Measurements from ENCODE around the gene CHIC2.

CHIC2 gene

DNA sequence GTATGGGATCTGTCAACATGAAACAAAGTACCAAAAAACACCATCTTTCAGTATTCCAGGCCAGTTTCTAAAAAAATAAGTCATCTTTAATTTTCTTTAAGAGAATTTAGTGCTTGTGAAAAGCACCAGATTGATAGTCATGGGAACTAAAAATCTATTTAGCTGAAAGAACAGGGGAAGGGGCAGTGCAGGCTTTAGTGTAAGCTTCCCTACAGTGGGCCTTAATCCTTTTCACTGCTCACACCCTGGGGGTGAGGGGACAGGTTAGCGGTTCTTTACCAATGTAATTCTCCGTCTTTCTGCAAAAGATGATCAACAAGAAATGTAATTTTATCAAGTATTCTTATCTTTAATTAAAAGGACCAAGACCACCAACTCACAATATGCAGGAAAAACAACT, 47.1 kb downstream of the CHIC2 start:
- H3K36me3 ChIP-seq (replicated peaks): no peaks in the 10 kb centered on the region
- in situ Hi-C loops (cut with HindIII; ENCODE audit: low pct_ligation_motif_present, low sequenced_read_pairs): no loop called here

GRCh38 chr4:54016504-54016903, 47.9 kb downstream of the CHIC2 start:
- TF ChIP-seq, protein P1, sequence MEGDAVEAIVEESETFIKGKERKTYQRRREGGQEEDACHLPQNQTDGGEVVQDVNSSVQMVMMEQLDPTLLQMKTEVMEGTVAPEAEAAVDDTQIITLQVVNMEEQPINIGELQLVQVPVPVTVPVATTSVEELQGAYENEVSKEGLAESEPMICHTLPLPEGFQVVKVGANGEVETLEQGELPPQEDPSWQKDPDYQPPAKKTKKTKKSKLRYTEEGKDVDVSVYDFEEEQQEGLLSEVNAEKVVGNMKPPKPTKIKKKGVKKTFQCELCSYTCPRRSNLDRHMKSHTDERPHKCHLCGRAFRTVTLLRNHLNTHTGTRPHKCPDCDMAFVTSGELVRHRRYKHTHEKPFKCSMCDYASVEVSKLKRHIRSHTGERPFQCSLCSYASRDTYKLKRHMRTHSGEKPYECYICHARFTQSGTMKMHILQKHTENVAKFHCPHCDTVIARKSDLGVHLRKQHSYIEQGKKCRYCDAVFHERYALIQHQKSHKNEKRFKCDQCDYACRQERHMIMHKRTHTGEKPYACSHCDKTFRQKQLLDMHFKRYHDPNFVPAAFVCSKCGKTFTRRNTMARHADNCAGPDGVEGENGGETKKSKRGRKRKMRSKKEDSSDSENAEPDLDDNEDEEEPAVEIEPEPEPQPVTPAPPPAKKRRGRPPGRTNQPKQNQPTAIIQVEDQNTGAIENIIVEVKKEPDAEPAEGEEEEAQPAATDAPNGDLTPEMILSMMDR (IDR thresholded peaks at IDR 0.05; ENCODE audit: low read depth, low read length, missing control alignments): no peak
- Histone ChIP-seq H3K27ac (no peak overlapping the region), H3K27me3 (replicated peaks) (no peaks in the 10 kb centered on the region), H3K4me3 (ENCODE audit: low read depth, low read length) (no peak overlapping the region), H3K36me3 (replicated peaks) (no peaks in the 10 kb centered on the region)
- in situ Hi-C loops (cut with HindIII; ENCODE audit: low pct_ligation_motif_present, low sequenced_read_pairs): no loop called here
- DNase-seq: no peak

More for the DNA sequence above, 47.1 kb downstream of the CHIC2 start:
- no peak for DNase-seq
- TF ChIP-seq, protein P1 (IDR thresholded peaks at IDR 0.05; ENCODE audit: low read depth, low read length, missing control alignments): no peak
- no peaks in the 10 kb centered on the region for H3K27me3 ChIP-seq (replicated peaks)
- H3K27ac ChIP-seq: no peak overlapping the region
- H3K4me3 ChIP-seq (ENCODE audit: low read depth, low read length): no peak overlapping the region

GRCh38 chr4:54015423-54016030, 48.9 kb downstream of the CHIC2 start:
- Histone ChIP-seq H3K4me3 (ENCODE audit: low read depth, low read length) (no peak overlapping the region), H3K27ac (no peak overlapping the region), H3K27me3 (replicated peaks) (no peaks in the 10 kb centered on the region), H3K36me3 (replicated peaks) (no peaks in the 10 kb centered on the region)
- TF ChIP-seq, protein P1 (IDR thresholded peaks at IDR 0.05; ENCODE audit: low read depth, low read length, missing control alignments): no peak
- in situ Hi-C loops (cut with HindIII; ENCODE audit: low pct_ligation_motif_present, low sequenced_read_pairs): no loop called here
- DNase-seq: no peak

- in situ Hi-C loops (cut with HindIII; ENCODE audit: low pct_ligation_motif_present, low sequenced_read_pairs): no loop called here
- no peaks in the 10 kb centered on the region for H3K36me3 ChIP-seq (replicated peaks)
- TF ChIP-seq, protein P1 (IDR thresholded peaks at IDR 0.05; ENCODE audit: low read depth, low read length, missing control alignments): no peak
- H3K27me3 ChIP-seq (replicated peaks): no peaks in the 10 kb centered on the region
- H3K4me3 ChIP-seq (ENCODE audit: low read depth, low read length): no peak overlapping the region
- no peak for DNase-seq
- H3K27ac ChIP-seq: no peak overlapping the region
Measured at GRCh38 chr4:54014666-54015160, 49.7 kb downstream of the CHIC2 start.

DNA sequence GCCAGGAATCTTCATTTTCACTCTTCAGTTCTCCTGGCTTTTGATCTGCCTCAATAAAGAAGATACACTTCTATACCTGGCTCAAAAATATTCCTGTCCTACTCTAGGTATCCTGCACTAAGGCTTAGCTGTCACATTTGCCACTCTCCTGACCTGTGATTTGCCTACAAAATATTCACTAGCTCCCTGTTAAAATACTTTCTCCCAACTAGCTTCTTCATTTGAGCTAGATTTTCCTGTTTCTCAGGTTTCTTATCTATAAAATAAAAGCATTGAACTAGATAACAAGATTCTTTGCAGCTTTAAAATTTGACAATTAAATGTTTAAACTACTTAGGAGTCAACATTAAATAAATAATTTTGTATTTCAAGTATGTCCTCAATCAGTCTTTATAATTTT, 53.2 kb downstream of the CHIC2 start:
- TF ChIP-seq, protein P1 (IDR thresholded peaks at IDR 0.05; ENCODE audit: low read depth, low read length, missing control alignments): no peak
- Histone ChIP-seq H3K4me3 (ENCODE audit: low read depth, low read length) (no peak overlapping the region), H3K27ac (no peak overlapping the region), H3K27me3 (replicated peaks) (no peaks in the 10 kb centered on the region), H3K36me3 (replicated peaks) (no peaks in the 10 kb centered on the region)
- DNase-seq: no peak
- in situ Hi-C loops (cut with HindIII; ENCODE audit: low pct_ligation_motif_present, low sequenced_read_pairs): no loop called here

- H3K4me3 ChIP-seq (ENCODE audit: low read depth, low read length): no peak overlapping the region
- TF ChIP-seq, protein P1 (IDR thresholded peaks at IDR 0.05; ENCODE audit: low read depth, low read length, missing control alignments): no peak
- H3K27me3 ChIP-seq (replicated peaks): no peaks in the 10 kb centered on the region
- H3K36me3 ChIP-seq (replicated peaks): no peaks in the 10 kb centered on the region
- no peak overlapping the region for H3K27ac ChIP-seq
- in situ Hi-C loops (cut with HindIII; ENCODE audit: low pct_ligation_motif_present, low sequenced_read_pairs): no loop called here
- no peak for DNase-seq
Measured at GRCh38 chr4:54006755-54007154, 57.6 kb downstream of the CHIC2 start.

Data from brain microvascular endothelial cell (primary cell).